Uterus (tissue), 2 donors: Measurements from ENCODE around the gene TUT7.

ENCODE experiments used
- CTCF ChIP-seq, 4 experiments: fragments of 200-600 bp in 2 of 4; fragments of 450-650 bp in 2 of 4; sonication (generic) in 2 of 4; IDR thresholded peaks; one replicate each; pipeline ENCODE4 v1.5.1; 2016 to 2019; ENCODE audit warnings: antibody characterized with exemption in 4 of 4, mild to moderate bottlenecking in 2 of 4, moderate library complexity in 1 of 4
- POLR2A ChIP-seq, 2 donors: fragments of 450-650 bp; IDR thresholded peaks; one replicate each; pipeline ENCODE4 v1.6.1; 2016; ENCODE audit warnings: antibody characterized with exemption in 2 of 2, mild to moderate bottlenecking in 1 of 2, moderate library complexity in 1 of 2

- TF ChIP-seq CTCF (IDR thresholded peaks at IDR 0.05) (no peak), POLR2A (IDR thresholded peaks at IDR 0.05) (no peak)
Measured at GRCh38 chr9:86298873-86299272, 55.3 kb downstream of the TUT7 start.
